ENCODE measurements around the gene HASPIN.

GRCh38 chr17:3724378-3725077 is 825 bp downstream of the HASPIN start:
- TF ChIP-seq CTCF (IDR thresholded peaks at IDR 0.05) = no peak
- no peak for TF ChIP-seq POLR2A (IDR thresholded peaks at IDR 0.05)

Measured in testis (tissue), 2 donors.